Measurements from ENCODE around the gene APOBEC3G.
"Not testable (repeated sequence)": the region's sequence is repeated elsewhere in the genome, so short reads cannot be mapped to it uniquely, and the experiment has no call there.

Gene APOBEC3G

DNA sequence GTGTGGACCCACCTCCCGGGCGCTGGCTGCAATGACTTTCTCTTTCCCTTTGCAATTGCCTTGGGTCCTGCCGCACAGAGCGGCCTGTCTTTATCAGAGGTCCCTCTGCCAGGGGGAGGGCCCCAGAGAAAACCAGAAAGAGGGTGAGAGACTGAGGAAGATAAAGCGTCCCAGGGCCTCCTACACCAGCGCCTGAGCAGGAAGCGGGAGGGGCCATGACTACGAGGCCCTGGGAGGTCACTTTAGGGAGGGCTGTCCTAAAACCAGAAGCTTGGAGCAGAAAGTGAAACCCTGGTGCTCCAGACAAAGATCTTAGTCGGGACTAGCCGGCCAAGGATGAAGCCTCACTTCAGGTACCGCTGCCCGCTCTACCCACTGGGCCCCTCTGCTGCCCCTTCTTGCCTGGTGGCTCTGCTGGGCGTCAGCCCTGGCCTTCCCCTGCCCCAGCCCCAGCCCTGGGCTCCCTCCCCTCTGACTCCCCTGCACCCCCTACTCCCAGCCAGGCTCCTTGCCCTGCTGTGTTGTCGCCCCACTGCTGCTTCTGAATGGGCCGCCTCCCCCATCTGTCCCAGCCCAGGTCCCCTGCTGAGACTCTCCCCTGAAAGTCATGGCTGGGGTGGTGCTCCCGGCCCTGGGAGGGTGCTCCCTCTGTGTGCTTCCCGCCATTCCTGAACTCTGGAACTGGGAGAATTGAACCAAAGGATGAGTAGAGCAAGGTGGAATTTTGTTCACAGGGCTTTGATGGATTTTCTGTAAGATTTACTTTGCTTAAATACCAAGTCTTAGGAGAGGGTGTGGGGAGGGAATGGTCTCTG, at the start of gene APOBEC3G:
TSS of gene APOBEC3G (plus strand) at position 250 of the 815 bp plus-strand sequence. CDS start at position 337, 87 bp downstream.
- DNase-seq (ENCODE audit: low spot score); in situ Hi-C loops (cut with MboI; ENCODE audit: low pct_unique_long_range_greater_than_20kb, low sequenced_read_pairs, unreplicated experiment): not testable (repeated sequence)

- in situ Hi-C loops (cut with MboI; ENCODE audit: low pct_unique_long_range_greater_than_20kb, low sequenced_read_pairs, unreplicated experiment) = no loop called here
- TF ChIP-seq CTCF (IDR thresholded peaks at IDR 0.05; ENCODE audit: extremely low read depth, insufficient read depth, missing control alignments) = no peak
- no peak for DNase-seq (ENCODE audit: low spot score)
These were observed 49.4 kb upstream of the APOBEC3G start for GRCh38 chr22:39027717-39028116.

GRCh38 chr22:39028281-39028680, 48.8 kb upstream of the APOBEC3G start:
- DNase-seq (ENCODE audit: low spot score) = no peak
- no peak for TF ChIP-seq CTCF (IDR thresholded peaks at IDR 0.05; ENCODE audit: extremely low read depth, insufficient read depth, missing control alignments)
- in situ Hi-C loops (cut with MboI; ENCODE audit: low pct_unique_long_range_greater_than_20kb, low sequenced_read_pairs, unreplicated experiment) = no loop called here

DNA sequence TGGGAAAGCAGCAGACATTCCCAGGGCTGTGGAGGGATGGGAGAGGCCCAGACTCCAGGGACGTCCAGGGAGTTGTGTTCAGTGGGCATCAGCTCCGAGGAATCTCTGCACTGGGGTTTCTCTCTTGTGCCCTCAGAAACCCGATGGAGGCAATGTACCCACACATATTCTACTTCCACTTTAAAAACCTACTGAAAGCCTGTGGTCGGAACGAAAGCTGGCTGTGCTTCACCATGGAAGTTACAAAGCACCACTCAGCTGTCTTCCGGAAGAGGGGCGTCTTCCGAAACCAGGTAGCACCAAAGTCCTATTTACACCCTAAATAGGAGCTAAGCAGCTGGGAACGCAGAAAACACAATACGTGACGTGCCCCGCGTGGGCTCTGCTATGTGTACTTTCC, 47.8 kb upstream of the APOBEC3G start:
- DNase-seq (ENCODE audit: low spot score) = no peak
- in situ Hi-C loops (cut with MboI; ENCODE audit: low pct_unique_long_range_greater_than_20kb, low sequenced_read_pairs, unreplicated experiment) = no loop called here
- TF ChIP-seq CTCF (IDR thresholded peaks at IDR 0.05; ENCODE audit: extremely low read depth, insufficient read depth, missing control alignments) = no peak

DNA sequence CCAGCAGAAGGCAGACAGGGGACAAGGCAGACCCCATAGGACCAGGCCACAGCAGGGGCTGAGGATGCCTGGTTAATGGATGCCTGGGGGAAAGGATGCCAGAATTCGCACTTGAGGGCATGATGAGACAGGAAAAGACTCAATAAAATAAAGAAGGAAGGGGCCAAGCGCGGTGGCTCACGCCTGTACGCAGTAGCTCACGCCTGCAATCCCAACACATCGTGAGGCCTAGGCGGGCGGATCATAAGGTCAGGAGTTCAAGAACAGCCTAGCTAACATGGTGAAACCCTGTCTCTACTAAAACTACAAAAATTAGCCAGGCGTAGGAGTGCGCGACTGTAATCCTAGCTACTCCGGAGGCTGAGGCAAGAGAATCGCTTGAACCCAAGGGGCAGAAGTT, 46.4 kb upstream of the APOBEC3G start:
- in situ Hi-C loops (cut with MboI; ENCODE audit: low pct_unique_long_range_greater_than_20kb, low sequenced_read_pairs, unreplicated experiment) = no loop called here

DNA sequence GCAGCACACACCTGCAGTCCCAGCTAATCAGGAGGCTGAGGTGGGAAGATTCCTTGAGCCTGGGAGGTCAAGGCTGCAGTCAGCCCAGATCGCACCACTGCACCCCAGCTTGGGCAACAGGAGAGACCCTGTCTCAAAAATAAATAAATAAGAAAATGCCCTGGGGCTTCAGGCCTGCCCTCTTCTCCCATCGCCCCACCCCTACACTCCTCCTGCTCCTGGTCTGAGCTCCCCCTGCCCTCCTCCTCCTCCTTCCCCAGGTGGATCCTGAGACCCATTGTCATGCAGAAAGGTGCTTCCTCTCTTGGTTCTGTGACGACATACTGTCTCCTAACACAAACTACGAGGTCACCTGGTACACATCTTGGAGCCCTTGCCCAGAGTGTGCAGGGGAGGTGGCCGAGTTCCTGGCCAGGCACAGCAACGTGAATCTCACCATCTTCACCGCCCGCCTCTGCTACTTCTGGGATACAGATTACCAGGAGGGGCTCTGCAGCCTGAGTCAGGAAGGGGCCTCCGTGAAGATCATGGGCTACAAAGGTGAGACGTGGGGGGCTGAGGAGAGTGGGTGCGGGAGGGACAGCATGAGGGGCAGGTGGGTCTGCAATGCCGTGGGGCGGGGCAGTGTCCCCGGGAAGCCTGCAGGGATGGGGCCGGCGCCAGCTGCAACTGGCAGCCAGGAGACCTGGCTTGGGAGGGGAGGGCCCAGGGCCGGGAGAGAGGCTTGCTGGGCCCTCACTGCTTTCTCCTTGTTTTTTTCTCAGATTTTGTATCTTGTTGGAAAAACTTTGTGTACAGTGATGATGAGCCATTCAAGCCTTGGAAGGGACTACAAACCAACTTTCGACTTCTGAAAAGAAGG, 45.4 kb upstream of the APOBEC3G start:
- in situ Hi-C loops (cut with MboI; ENCODE audit: low pct_unique_long_range_greater_than_20kb, low sequenced_read_pairs, unreplicated experiment); DNase-seq (ENCODE audit: low spot score): not testable (repeated sequence)

More for the DNA sequence above, 46.4 kb upstream of the APOBEC3G start:
- DNase-seq (ENCODE audit: low spot score) = no peak
- TF ChIP-seq CTCF (IDR thresholded peaks at IDR 0.05; ENCODE audit: extremely low read depth, insufficient read depth, missing control alignments) = no peak

DNA sequence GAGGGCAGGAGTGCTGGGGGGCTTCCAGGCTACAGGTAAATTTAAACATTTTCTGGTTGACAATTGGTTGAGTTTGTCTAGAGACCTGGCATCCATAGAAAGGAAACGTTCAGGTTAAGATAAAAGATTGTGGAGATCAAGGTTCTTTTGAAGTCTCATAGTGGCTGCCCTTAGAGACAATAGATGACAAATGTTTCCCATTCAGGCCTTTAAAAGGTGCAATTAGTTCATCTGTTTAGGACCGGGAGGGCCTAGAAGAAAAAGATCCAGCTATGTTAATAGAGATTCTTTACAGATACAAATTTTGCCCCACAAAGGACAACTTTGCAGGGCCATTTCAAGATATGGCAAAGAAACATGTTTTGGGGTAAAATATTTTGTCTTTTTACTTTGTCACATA, 40.0 kb upstream of the APOBEC3G start:
- in situ Hi-C loops (cut with MboI; ENCODE audit: low pct_unique_long_range_greater_than_20kb, low sequenced_read_pairs, unreplicated experiment) = not testable (repeated sequence)

More for the DNA sequence above, 40.0 kb upstream of the APOBEC3G start:
- not testable (repeated sequence) for DNase-seq (ENCODE audit: low spot score)
